A375 (cell line): ENCODE data around the gene CPZ. TPM values are rescaled to one million over a fixed set of nuclear protein-coding genes. Genes with fewer than 3 reads are reported as not detected.

ENCODE experiments used
- total RNA-seq: library from RNA; depleted of rRNA; stranded (reverse); fragments of >200 nt; shearing (Covaris generic); gene quantifications from 2 replicates; pipeline ENCODE4 v1.2.3, GENCODE V29; 2014; rRNA removed

Gene CPZ
- 0.16 TPM in 1 of 2 replicates, not detected in the other for total RNA-seq

DNA sequence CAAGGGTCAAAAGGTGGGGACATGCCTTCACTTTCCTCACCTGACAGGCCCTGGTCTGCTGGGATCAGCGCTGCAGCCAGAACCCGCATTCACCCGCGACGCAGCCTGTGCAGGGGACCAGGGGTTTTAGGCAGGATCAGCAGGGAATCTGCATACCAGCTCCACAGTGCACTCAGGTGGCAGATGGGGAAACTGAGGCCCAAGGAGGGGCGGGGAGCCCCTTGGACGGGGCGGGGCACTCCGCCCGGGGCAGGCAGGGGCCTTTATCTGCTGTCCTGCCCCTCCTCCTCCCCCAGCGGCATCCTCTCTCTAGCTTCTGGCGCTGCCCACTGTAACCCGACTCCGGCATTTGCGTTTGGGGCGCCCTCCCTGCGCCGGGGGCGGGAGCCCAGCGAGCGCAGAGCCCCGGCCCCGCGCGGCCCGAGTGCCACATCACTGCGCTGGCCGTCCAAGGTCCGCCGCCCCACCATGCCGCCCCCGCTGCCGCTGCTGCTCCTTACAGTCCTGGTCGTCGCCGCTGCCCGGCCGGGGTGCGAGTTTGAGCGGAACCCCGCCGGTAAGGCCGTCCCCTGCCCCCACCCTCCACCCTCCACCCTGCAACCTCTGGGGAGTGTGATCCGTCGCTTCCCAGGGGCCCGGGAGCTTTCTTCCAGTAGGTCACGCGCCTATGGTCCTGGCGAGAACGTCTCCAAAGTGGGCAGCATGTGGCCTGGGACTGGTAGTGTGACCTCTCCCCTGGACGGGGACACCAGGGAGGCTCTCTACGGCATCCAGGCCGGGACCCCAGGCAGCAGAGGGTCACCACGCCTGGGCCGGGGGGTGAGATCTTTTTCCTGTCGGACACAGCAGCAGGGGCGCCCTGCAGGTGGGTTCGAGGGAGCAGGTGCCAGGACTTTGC lies at the start of gene CPZ:
CPZ (plus strand) TSS at position 400 of the 898 bp plus-strand sequence; CDS start at position 469, 69 bp downstream.

DNA sequence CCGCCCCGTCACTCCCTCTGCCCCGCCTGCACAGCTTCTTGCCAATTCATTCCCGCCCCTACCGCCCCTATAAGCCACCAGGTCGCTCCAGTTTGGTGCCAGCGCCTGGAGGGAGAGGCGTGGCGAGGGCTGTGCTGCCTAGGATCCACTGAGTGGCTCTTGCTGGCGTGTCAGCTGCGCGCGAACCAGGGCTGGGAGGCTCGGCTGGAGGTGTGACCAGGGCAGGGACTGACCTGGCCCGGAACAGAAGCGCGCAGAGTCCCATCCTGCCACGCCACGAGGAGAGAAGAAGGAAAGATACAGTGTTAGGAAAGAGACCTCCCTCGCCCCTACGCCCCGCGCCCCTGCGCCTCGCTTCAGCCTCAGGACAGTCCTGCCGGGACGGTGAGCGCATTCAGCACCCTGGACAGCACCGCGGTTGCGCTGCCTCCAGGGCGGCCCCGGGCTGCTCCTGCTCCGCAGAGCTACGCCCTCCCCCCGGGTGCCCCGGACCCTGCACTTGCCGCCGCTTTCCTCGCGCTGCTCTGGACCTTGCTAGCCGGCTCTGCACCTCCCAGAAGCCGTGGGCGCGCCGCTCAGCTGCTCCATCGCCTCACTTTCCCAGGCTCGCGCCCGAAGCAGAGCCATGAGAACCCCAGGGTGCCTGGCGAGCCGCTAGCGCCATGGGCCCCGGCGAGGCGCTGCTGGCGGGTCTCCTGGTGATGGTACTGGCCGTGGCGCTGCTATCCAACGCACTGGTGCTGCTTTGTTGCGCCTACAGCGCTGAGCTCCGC lies 12.1 kb upstream of the CPZ start, which contains the start of gene GPR78:
GPR78 (plus strand) TSS at position 72 of the 773 bp plus-strand sequence; CDS start at position 663, 591 bp downstream.

Other genes with a start within 250 kb of the CPZ start
- gene ACOX3, start 152.0 kb upstream of the CPZ start, total RNA-seq = 21.7 and 27.0 TPM in 2 replicates
- 19.8 and 20.4 TPM in 2 replicates for gene TRMT44, start 152.0 kb upstream of the CPZ start, total RNA-seq
- not detected in 2 replicates for gene GPR78, start 12.4 kb upstream of the CPZ start, total RNA-seq